OCI-LY3 (cell line): ENCODE measurements around the gene GATA3.

ENCODE experiments used
- H2AFZ ChIP-seq: fragments of 200-600, 300-600 bp; shearing (Covaris generic); 2 replicates; pipeline ENCODE4 v1.6.0; 2014; ENCODE audit warnings: antibody characterized with exemption, low read depth, low read length
- H3K27ac ChIP-seq: fragments of 200-600, 300-600 bp; sonication (generic); 2 replicates; pipeline ENCODE4 v1.5.1; 2014; ENCODE audit warnings: mild to moderate bottlenecking, low read length, moderate library complexity, mixed read lengths
- H3K27me3 ChIP-seq: fragments of 200-600, 300-600 bp; sonication (generic); 2 replicates; pipeline ENCODE4 v1.6.1; 2014; ENCODE audit warnings: low read depth, low read length, mixed read lengths
- H3K36me3 ChIP-seq: fragments of 200-600, 300-600 bp; sonication (generic); replicated peaks from 2 replicates; pipeline ENCODE3; 2014; ENCODE audit warnings: low read depth, low read length, mixed read lengths
- H3K4me1 ChIP-seq: fragments of 300-600, 200-600 bp; sonication (generic); 2 replicates; pipeline ENCODE4 v1.6.1; 2014; ENCODE audit warnings: low read length, mixed read lengths
- H3K4me2 ChIP-seq: fragments of 200-600, 300-600 bp; sonication (generic); 2 replicates; pipeline ENCODE4 v1.6.1; 2014; ENCODE audit warnings: low read length, mixed read lengths
- H3K4me3 ChIP-seq: fragments of 300-600, 200-600 bp; sonication (generic); 2 replicates; pipeline ENCODE4 v1.5.1; 2014; ENCODE audit warnings: antibody characterized with exemption, mild to moderate bottlenecking, low read length, moderate library complexity
- H3K79me2 ChIP-seq: fragments of 300-600, 200-600 bp; shearing (Covaris generic); 2 replicates; pipeline ENCODE4 v1.6.1; 2014; ENCODE audit warnings: mild to moderate bottlenecking, low read length, mixed read lengths
- H3K9ac ChIP-seq: fragments of 300-600, 200-600 bp; shearing (Covaris generic); 2 replicates; pipeline ENCODE4 v1.6.0; 2014; ENCODE audit warnings: mild to moderate bottlenecking, low read length, moderate library complexity
- H3K9me3 ChIP-seq: fragments of 200-600, 300-600 bp; shearing (Covaris generic); 2 replicates; pipeline ENCODE4 v1.6.1; 2014; ENCODE audit warnings: low read length, mixed read lengths; ENCODE audit not compliant: insufficient read depth
- H4K20me1 ChIP-seq: fragments of 200-600, 300-600 bp; sonication (generic); 2 replicates; pipeline ENCODE4 v1.6.1; 2016; ENCODE audit warnings: low read length, mixed read lengths; ENCODE audit not compliant: insufficient read depth
- CTCF ChIP-seq: fragments of 200-600, 300-600 bp; sonication (generic); IDR thresholded peaks from 2 replicates; pipeline ENCODE4 v1.5.1; 2014; ENCODE audit warnings: antibody characterized with exemption, low read length, low read depth
- EZH2phosphoT487 ChIP-seq: fragments of 200-600 bp; shearing (Covaris generic); IDR thresholded peaks from 2 replicates; pipeline ENCODE4 v1.6.1; 2018; ENCODE audit warnings: antibody characterized with exemption, mixed run types, low read depth

The GATA3 gene

GRCh38 chr10:8079126-8079525 is 24.6 kb downstream of the GATA3 start:
- Histone ChIP-seq H3K9ac (no peak overlapping the region), H3K9me3 (no peaks in the 10 kb centered on the region), H3K4me1 (no peaks in the 10 kb centered on the region), H2AFZ (no peak overlapping the region), H3K4me3 (no peak overlapping the region), H4K20me1 (no peaks in the 10 kb centered on the region), H3K36me3 (no peaks in the 10 kb centered on the region), H3K27me3 (0 out of 2 replicates have a peak, but pooled peaks cover 3% of the 10 kb centered on the region), H3K4me2 (no peak overlapping the region), H3K79me2 (no peaks in the 10 kb centered on the region), H3K27ac (no peak overlapping the region)
- TF ChIP-seq EZH2phosphoT487 = no peak
- TF ChIP-seq CTCF = no peak

GRCh38 chr10:8084799-8085198 is 30.3 kb downstream of the GATA3 start:
- no peaks in the 10 kb centered on the region for H3K79me2 ChIP-seq
- H3K36me3 ChIP-seq = no peaks in the 10 kb centered on the region
- no peaks in the 10 kb centered on the region for H3K9me3 ChIP-seq
- no peak overlapping the region for H3K9ac ChIP-seq
- no peaks in the 10 kb centered on the region for H4K20me1 ChIP-seq
- H3K4me1 ChIP-seq = no peaks in the 10 kb centered on the region
- no peak overlapping the region for H3K4me2 ChIP-seq
- H3K27me3 ChIP-seq = no peaks in the 10 kb centered on the region
- TF ChIP-seq EZH2phosphoT487 = no peak
- no peak for TF ChIP-seq CTCF
- H3K27ac ChIP-seq = no peak overlapping the region
- no peak overlapping the region for H2AFZ ChIP-seq
- H3K4me3 ChIP-seq = no peak overlapping the region

- no peak overlapping the region for H2AFZ ChIP-seq
- TF ChIP-seq EZH2phosphoT487 = no peak
- TF ChIP-seq CTCF = no peak
- H3K27ac ChIP-seq = no peak overlapping the region
- H3K4me3 ChIP-seq = no peak overlapping the region
- H3K27me3 ChIP-seq = no peaks in the 10 kb centered on the region
- no peaks in the 10 kb centered on the region for H4K20me1 ChIP-seq
- no peaks in the 10 kb centered on the region for H3K4me1 ChIP-seq
- no peaks in the 10 kb centered on the region for H3K36me3 ChIP-seq
- no peaks in the 10 kb centered on the region for H3K79me2 ChIP-seq
- no peak overlapping the region for H3K4me2 ChIP-seq
- H3K9me3 ChIP-seq = no peaks in the 10 kb centered on the region
- H3K9ac ChIP-seq = no peak overlapping the region
These were observed 30.8 kb downstream of the GATA3 start for GRCh38 chr10:8085251-8085650.

- H3K27ac ChIP-seq = no peak overlapping the region
- H4K20me1 ChIP-seq = no peaks in the 10 kb centered on the region
- no peak overlapping the region for H2AFZ ChIP-seq
- H3K9ac ChIP-seq = no peak overlapping the region
- no peaks in the 10 kb centered on the region for H3K27me3 ChIP-seq
- no peaks in the 10 kb centered on the region for H3K4me1 ChIP-seq
- TF ChIP-seq CTCF (no peak), EZH2phosphoT487 (no peak)
- no peak overlapping the region for H3K4me3 ChIP-seq
- H3K36me3 ChIP-seq = no peaks in the 10 kb centered on the region
- H3K4me2 ChIP-seq = no peak overlapping the region
- no peaks in the 10 kb centered on the region for H3K79me2 ChIP-seq
- H3K9me3 ChIP-seq = no peaks in the 10 kb centered on the region
These were observed 31.8 kb downstream of the GATA3 start for GRCh38 chr10:8086315-8086714.
